Measurements from ENCODE around the gene MAP3K4. TPM values are rescaled to one million over a fixed set of nuclear protein-coding genes. Genes with fewer than 3 reads are reported as not detected.
A peak's percentile ranks its signal among the peaks of the same experiment; 100 is the strongest.

MAP3K4 gene
- polyA plus RNA-seq, 1 experiment: 12.7 TPM

GRCh38 chr6:161033667-161034066, 42.1 kb downstream of the MAP3K4 start:
- no peaks in the 10 kb centered on the region for H3K9me3 ChIP-seq (ENCODE audit: control insufficient read depth, insufficient read depth, low read length)
- H3K27ac ChIP-seq (ENCODE audit: low read depth, low read length): no peak overlapping the region
- ChIA-PET POLR2A (no interaction called here), CTCF (interaction anchor here (1.9 kb wide), 1 partner anchor 337 kb away, joined by 6 read pairs; no protein-coding TSS in a partner anchor)
- no peaks in the 10 kb centered on the region for H3K27me3 ChIP-seq (ENCODE audit: control insufficient read depth, insufficient read depth, low read length)
- no peak for DNase-seq (ENCODE audit: low read depth, low spot score)
- no peak for TF ChIP-seq CTCF (IDR thresholded peaks at IDR 0.05; ENCODE audit: low read depth, low read length)
- H3K4me3 ChIP-seq (ENCODE audit: low read depth, low read length): no peak overlapping the region

- H3K9me3 ChIP-seq (ENCODE audit: control insufficient read depth, insufficient read depth, low read length): no peaks in the 10 kb centered on the region
- H3K27ac ChIP-seq (ENCODE audit: low read depth, low read length): no peak overlapping the region
- DNase-seq (ENCODE audit: low read depth, low spot score): no peak
- no peak for TF ChIP-seq CTCF (IDR thresholded peaks at IDR 0.05; ENCODE audit: low read depth, low read length)
- no peak overlapping the region for H3K4me3 ChIP-seq (ENCODE audit: low read depth, low read length)
- no peaks in the 10 kb centered on the region for H3K27me3 ChIP-seq (ENCODE audit: control insufficient read depth, insufficient read depth, low read length)
- POLR2A ChIA-PET: no interaction called here
- CTCF ChIA-PET: interaction anchor here (1.0 to 1.2 kb wide), 2 partner anchors 105 to 335 kb away, joined by 4 to 6 read pairs; no protein-coding TSS in a partner anchor
Observed at GRCh38 chr6:161035182-161035980, 43.8 kb downstream of the MAP3K4 start.

GRCh38 chr6:161035981-161036263, 44.4 kb downstream of the MAP3K4 start:
- Histone ChIP-seq H3K27ac (ENCODE audit: low read depth, low read length) (no peak overlapping the region), H3K27me3 (ENCODE audit: control insufficient read depth, insufficient read depth, low read length) (no peaks in the 10 kb centered on the region), H3K9me3 (ENCODE audit: control insufficient read depth, insufficient read depth, low read length) (no peaks in the 10 kb centered on the region), H3K4me3 (ENCODE audit: low read depth, low read length) (no peak overlapping the region)
- POLR2A ChIA-PET: no interaction called here
- no peak for TF ChIP-seq CTCF (IDR thresholded peaks at IDR 0.05; ENCODE audit: low read depth, low read length)
- CTCF ChIA-PET: interaction anchor here (0.8 to 1.2 kb wide), 2 partner anchors 9 to 335 kb away, joined by 3 to 6 read pairs; no protein-coding TSS in a partner anchor
- DNase-seq (ENCODE audit: low read depth, low spot score): no peak

GRCh38 chr6:161037873-161038228, 46.3 kb downstream of the MAP3K4 start:
- POLR2A ChIA-PET: interaction anchor here (1.3 to 2.0 kb wide), 3 partner anchors 9 to 64 kb away, joined by 3 to 22 read pairs (median 6); no protein-coding TSS in a partner anchor
- CTCF ChIA-PET: interaction anchor here (0.7 to 3.5 kb wide), 3 partner anchors 11 to 333 kb away, joined by 4 to 17 read pairs (median 4); no protein-coding TSS in a partner anchor
- no peak overlapping the region for H3K4me3 ChIP-seq (ENCODE audit: low read depth, low read length)
- DNase-seq (ENCODE audit: low read depth, low spot score): no peak
- no peak for TF ChIP-seq CTCF (IDR thresholded peaks at IDR 0.05; ENCODE audit: low read depth, low read length)
- no peaks in the 10 kb centered on the region for H3K27me3 ChIP-seq (ENCODE audit: control insufficient read depth, insufficient read depth, low read length)
- peak overlapping the region; percentile 75 for H3K27ac ChIP-seq (ENCODE audit: low read depth, low read length)
- H3K9me3 ChIP-seq (ENCODE audit: control insufficient read depth, insufficient read depth, low read length): no peaks in the 10 kb centered on the region
